PC-3 (cell line): ENCODE measurements around the gene SLC35F3. TPM values are rescaled to one million over a fixed set of nuclear protein-coding genes. Genes with fewer than 3 reads are reported as not detected.

Experiments
- ATAC-seq: fragments of 200-7000 bp; cut with Tn5 transposase; 2 replicates; pipeline ENCODE4 v1.9.1; 2020; ENCODE audit warnings: mild to moderate bottlenecking, moderate library complexity
- BruUV-seq: library from RNA; stranded (reverse); fragments of 400-500 nt; replicated peaks from 2 replicates; lab custom pipeline; 2021; lab: Mats Ljungman, UMichigan
- CTCF ChIA-PET: fragments of 300-600 bp; sonication (Branson Sonifier 250); formaldehyde crosslinking; loops from one replicate; lab custom pipeline; 2022; ENCODE audit warnings: antibody characterized with exemption; lab: Charles Lee
- POLR2A ChIA-PET: fragments of 300-600 bp; sonication (Branson Sonifier 250); formaldehyde crosslinking; loops from one replicate; lab custom pipeline; 2022; ENCODE audit warnings: antibody characterized with exemption; ENCODE audit not compliant: unreplicated experiment; lab: Charles Lee
- DNase-seq: peaks from one replicate; pipeline ENCODE4 v3.0.0-alpha.2; 2015
- H2AFZ ChIP-seq: fragments of 300-600 bp; sonication (generic); 2 replicates; pipeline ENCODE4 v1.6.0; 2016; ENCODE audit warnings: antibody characterized with exemption, low read length
- H3F3A ChIP-seq: fragments of 300-600 bp; sonication (generic); one replicate; pipeline ENCODE4 v1.6.0; 2017; ENCODE audit warnings: antibody characterized with exemption, low read length, control low read depth, mild to moderate bottlenecking; ENCODE audit not compliant: unreplicated experiment
- H3K27ac ChIP-seq: fragments of 300-600 bp; sonication (generic); 2 replicates; pipeline ENCODE4 v1.5.1; 2016; ENCODE audit warnings: mild to moderate bottlenecking, low read length
- H3K27me3 ChIP-seq: fragments of 300-600 bp; sonication (generic); 2 replicates; pipeline ENCODE4 v1.6.1; 2016; ENCODE audit warnings: low read length, mixed read lengths
- H3K36me3 ChIP-seq: fragments of 300-600 bp; sonication (generic); 2 replicates; pipeline ENCODE4 v1.6.1; 2016; ENCODE audit warnings: low read depth, mixed run types, low read length, mixed read lengths
- H3K4me1 ChIP-seq: fragments of 300-600 bp; sonication (generic); 2 replicates; pipeline ENCODE4 v1.5.1; 2016; ENCODE audit warnings: low read length; ENCODE audit not compliant: insufficient read depth
- H3K4me2 ChIP-seq: fragments of 300-600 bp; sonication (generic); 2 replicates; pipeline ENCODE4 v1.6.0; 2016; ENCODE audit warnings: low read length
- H3K4me3 ChIP-seq: fragments of 300-600 bp; sonication (generic); 2 replicates; pipeline ENCODE4 v1.5.1; 2016; ENCODE audit warnings: mild to moderate bottlenecking, low read length, mixed read lengths
- H3K79me2 ChIP-seq: fragments of 300-600 bp; sonication (generic); 2 replicates; pipeline ENCODE4 v1.6.1; 2017; ENCODE audit warnings: low read length, mixed read lengths
- H3K9ac ChIP-seq: fragments of 300-600 bp; sonication (generic); 2 replicates; pipeline ENCODE4 v1.6.0; 2016; ENCODE audit warnings: mild to moderate bottlenecking, low read length
- H3K9me2 ChIP-seq: fragments of 300-600 bp; sonication (generic); replicated peaks from 2 replicates; pipeline ENCODE4 v1.6.1; 2016; ENCODE audit warnings: mixed run types, low read length, mixed read lengths
- H3K9me3 ChIP-seq: fragments of 300-600 bp; sonication (generic); 2 replicates; pipeline ENCODE4 v1.6.1; 2016; ENCODE audit warnings: low read length, mixed read lengths
- H4K20me1 ChIP-seq: fragments of 300-600 bp; sonication (generic); 2 replicates; pipeline ENCODE4 v1.6.1; 2016; ENCODE audit warnings: low read length, mixed read lengths
- EZH2 ChIP-seq: fragments of 300-600 bp; sonication (generic); IDR thresholded peaks from one replicate; pipeline ENCODE4 v1.6.1; 2017; ENCODE audit warnings: antibody characterized with exemption, mild to moderate bottlenecking, low read length; ENCODE audit not compliant: unreplicated experiment
- EZH2phosphoT487 ChIP-seq: fragments of 300-600 bp; sonication (generic); IDR thresholded peaks from 2 replicates; pipeline ENCODE4 v1.6.1; 2018; ENCODE audit warnings: mild to moderate bottlenecking, antibody characterized with exemption, low read length, borderline replicate concordance
- intact Hi-C: fragments of 100-400 bp; cut with micrococcal nuclease; formaldehyde crosslinking; loops from 2 replicates; pipeline ENCODE4 v1.9.0; 2023
- total RNA-seq: library from RNA; depleted of rRNA; stranded (reverse); fragments of >200 nt; gene quantifications from 2 replicates; pipeline ENCODE4 v1.2.3, GENCODE V29; 2014
- TF ChIP-seq, protein P1 (sequence below): fragments of 300-600 bp; sonication (generic); conservative IDR thresholded peaks from 2 replicates; pipeline ENCODE4 v1.5.1; 2017; ENCODE audit warnings: antibody characterized with exemption, low read depth, mild to moderate bottlenecking, low read length

Gene SLC35F3
- total RNA-seq, 1 experiment from 2014 or later = 17.7 TPM

DNA sequence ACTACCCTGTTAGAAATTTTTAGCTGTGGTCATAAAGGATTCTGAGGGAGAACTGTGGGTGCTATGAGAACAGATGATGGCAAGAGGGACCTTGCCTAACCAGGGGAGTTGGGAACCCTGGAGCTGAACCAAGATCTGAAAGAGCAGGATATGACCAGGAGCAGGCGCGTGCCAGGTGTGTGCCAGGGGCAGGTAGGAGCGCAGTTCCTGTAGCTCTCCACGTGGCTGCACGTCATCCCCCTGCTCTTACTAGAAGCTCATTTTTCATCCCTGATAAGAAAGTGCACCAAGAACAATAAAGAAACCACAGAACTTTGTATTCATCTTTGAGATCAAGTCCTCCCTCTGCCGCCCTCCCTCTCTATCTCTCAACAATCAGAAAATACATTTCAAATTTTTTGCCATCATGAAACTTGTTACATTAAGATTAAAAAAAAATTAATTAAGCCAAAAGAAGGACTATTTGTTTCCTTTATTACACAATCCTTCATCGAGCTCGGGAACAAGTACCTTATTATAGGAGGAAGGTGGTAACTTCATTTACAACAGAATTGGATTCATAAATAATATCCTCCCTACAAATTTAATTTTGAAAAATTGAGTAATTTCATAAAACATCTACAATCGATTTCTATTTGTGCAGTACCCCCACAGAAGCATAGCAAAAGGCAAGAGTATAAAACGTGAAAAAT, 78.5 kb downstream of the SLC35F3 start:
- Histone ChIP-seq H3K27ac (no peak overlapping the region), H3K4me2 (no peak overlapping the region)
- no TSS peak for BruUV-seq

DNA sequence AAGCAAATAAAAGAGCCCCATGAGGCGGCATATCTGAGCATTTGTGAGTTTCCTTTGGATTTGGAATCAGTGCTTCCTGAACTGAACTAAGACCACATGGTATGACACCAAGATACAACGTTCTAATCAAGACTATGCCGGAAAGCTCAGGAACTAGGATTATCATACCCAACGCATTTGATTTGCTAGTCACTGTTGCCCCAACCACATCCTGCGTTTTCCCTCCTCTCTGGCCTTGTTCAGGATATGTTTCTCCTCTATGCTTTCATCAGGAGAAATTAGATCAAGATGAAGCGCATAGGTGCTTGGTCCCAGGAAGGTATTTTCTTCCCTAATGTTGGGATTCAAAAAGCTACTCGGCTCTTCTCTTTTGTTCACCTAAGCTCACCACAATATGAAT, 79.3 kb downstream of the SLC35F3 start:
- H2AFZ ChIP-seq = no peak overlapping the region
- no peaks in the 10 kb centered on the region for H3K9me3 ChIP-seq
- no peaks in the 10 kb centered on the region for H4K20me1 ChIP-seq
- H3K9me2 ChIP-seq = no peaks in the 10 kb centered on the region
- no peaks in the 10 kb centered on the region for H3F3A ChIP-seq
- peaks cover 10% of the 10 kb centered on the region for H3K4me1 ChIP-seq
- no TSS peak for BruUV-seq
- DNase-seq (no peak), ATAC-seq (no peak)
- H3K27me3 ChIP-seq = no peaks in the 10 kb centered on the region
- intact Hi-C loops = no loop called here
- POLR2A ChIA-PET = no interaction called here
- 0 out of 2 replicates have a peak, but pooled peaks cover 3% of the 10 kb centered on the region for H3K36me3 ChIP-seq
- H3K9ac ChIP-seq = no peak overlapping the region
- TF ChIP-seq EZH2 (no peak), EZH2phosphoT487 (no peak)
- TF ChIP-seq, protein P1, sequence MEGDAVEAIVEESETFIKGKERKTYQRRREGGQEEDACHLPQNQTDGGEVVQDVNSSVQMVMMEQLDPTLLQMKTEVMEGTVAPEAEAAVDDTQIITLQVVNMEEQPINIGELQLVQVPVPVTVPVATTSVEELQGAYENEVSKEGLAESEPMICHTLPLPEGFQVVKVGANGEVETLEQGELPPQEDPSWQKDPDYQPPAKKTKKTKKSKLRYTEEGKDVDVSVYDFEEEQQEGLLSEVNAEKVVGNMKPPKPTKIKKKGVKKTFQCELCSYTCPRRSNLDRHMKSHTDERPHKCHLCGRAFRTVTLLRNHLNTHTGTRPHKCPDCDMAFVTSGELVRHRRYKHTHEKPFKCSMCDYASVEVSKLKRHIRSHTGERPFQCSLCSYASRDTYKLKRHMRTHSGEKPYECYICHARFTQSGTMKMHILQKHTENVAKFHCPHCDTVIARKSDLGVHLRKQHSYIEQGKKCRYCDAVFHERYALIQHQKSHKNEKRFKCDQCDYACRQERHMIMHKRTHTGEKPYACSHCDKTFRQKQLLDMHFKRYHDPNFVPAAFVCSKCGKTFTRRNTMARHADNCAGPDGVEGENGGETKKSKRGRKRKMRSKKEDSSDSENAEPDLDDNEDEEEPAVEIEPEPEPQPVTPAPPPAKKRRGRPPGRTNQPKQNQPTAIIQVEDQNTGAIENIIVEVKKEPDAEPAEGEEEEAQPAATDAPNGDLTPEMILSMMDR = no peak
- H3K79me2 ChIP-seq = peaks cover 62% of the 10 kb centered on the region
- H3K4me3 ChIP-seq = no peak overlapping the region
- no peak overlapping the region for H3K4me2 ChIP-seq
- CTCF ChIA-PET = no interaction called here
- no peak overlapping the region for H3K27ac ChIP-seq

More for the DNA sequence above, 78.5 kb downstream of the SLC35F3 start:
- no peak overlapping the region for H2AFZ ChIP-seq
- H3K9me3 ChIP-seq = no peaks in the 10 kb centered on the region
- H4K20me1 ChIP-seq = no peaks in the 10 kb centered on the region
- ChIA-PET POLR2A (no interaction called here), CTCF (no interaction called here)
- peaks cover 61% of the 10 kb centered on the region for H3K79me2 ChIP-seq
- no peak overlapping the region for H3K9ac ChIP-seq
- no peaks in the 10 kb centered on the region for H3K27me3 ChIP-seq
- no peak for DNase-seq
- no peak for ATAC-seq
- TF ChIP-seq, protein P1 = no peak
- TF ChIP-seq EZH2 (no peak), EZH2phosphoT487 (no peak)
- H3K9me2 ChIP-seq = no peaks in the 10 kb centered on the region
- no peaks in the 10 kb centered on the region for H3F3A ChIP-seq
- H3K36me3 ChIP-seq = 0 out of 2 replicates have a peak, but pooled peaks cover 3% of the 10 kb centered on the region
- peaks cover 2% of the 10 kb centered on the region for H3K4me1 ChIP-seq
- intact Hi-C loops = no loop called here
- no peak overlapping the region for H3K4me3 ChIP-seq
